GM18873 (cell line): ENCODE results near the gene IZUMO1R.
"Not testable (repeated sequence)": the region's sequence is repeated elsewhere in the genome, so short reads cannot be mapped to it uniquely, and the experiment has no call there.

ENCODE experiments used
- ATAC-seq: cut with Tn5 transposase; IDR thresholded peaks from one replicate; pipeline ENCODE4 v1.9.1; 2021; ENCODE audit warnings: mild to moderate bottlenecking, moderate library complexity, moderate number of reproducible peaks; ENCODE audit not compliant: unreplicated experiment, low FRiP score

IZUMO1R gene

GRCh38 chr11:94303966-94304958, at the start of gene IZUMO1R:
Gene IZUMO1R (plus strand): TSS chr11:94304580. CDS start chr11:94305637, 1,057 bp downstream.
- ATAC-seq: no peak

GRCh38 chr11:94271885-94272372, 32.5 kb upstream of the IZUMO1R start:
- ATAC-seq: peak; percentile 83

GRCh38 chr11:94272738-94273313, 31.6 kb upstream of the IZUMO1R start:
- no peak for ATAC-seq

- no peak for ATAC-seq
Measured at GRCh38 chr11:94275961-94276360, 28.4 kb upstream of the IZUMO1R start.

GRCh38 chr11:94276943-94277342, 27.4 kb upstream of the IZUMO1R start:
- no peak for ATAC-seq

GRCh38 chr11:94278207-94278606, 26.2 kb upstream of the IZUMO1R start:
- ATAC-seq: not testable (repeated sequence)

- no peak for ATAC-seq
Measured at GRCh38 chr11:94279996-94280395, 24.4 kb upstream of the IZUMO1R start.

- no peak for ATAC-seq
Measured at GRCh38 chr11:94281324-94281723, 23.1 kb upstream of the IZUMO1R start.

GRCh38 chr11:94283678-94284077, 20.7 kb upstream of the IZUMO1R start:
- no peak for ATAC-seq

- no peak for ATAC-seq
Measured at GRCh38 chr11:94295534-94295933, 8.8 kb upstream of the IZUMO1R start.

- ATAC-seq: no peak
Measured at GRCh38 chr11:94297985-94298576, 6.3 kb upstream of the IZUMO1R start.

- no peak for ATAC-seq
Measured at GRCh38 chr11:94302776-94303175, 1.6 kb upstream of the IZUMO1R start.

- ATAC-seq: no peak
Measured at GRCh38 chr11:94305146-94305545, 766 bp downstream of the IZUMO1R start.

GRCh38 chr11:94307101-94307791, 2.9 kb downstream of the IZUMO1R start:
- ATAC-seq: no peak

GRCh38 chr11:94308024-94308423, 3.6 kb downstream of the IZUMO1R start:
- no peak for ATAC-seq

- no peak for ATAC-seq
Measured at GRCh38 chr11:94309757-94310156, 5.4 kb downstream of the IZUMO1R start.

- no peak for ATAC-seq
Measured at GRCh38 chr11:94310191-94310875, 6.0 kb downstream of the IZUMO1R start.

- no peak for ATAC-seq
Measured at GRCh38 chr11:94312339-94312738, 8.0 kb downstream of the IZUMO1R start.

GRCh38 chr11:94314064-94314463, 9.7 kb downstream of the IZUMO1R start:
- no peak for ATAC-seq

- ATAC-seq: no peak
Measured at GRCh38 chr11:94315664-94316063, 11.3 kb downstream of the IZUMO1R start.
